Epithelial cell of proximal tubule (primary cell): ENCODE measurements around the gene BCL7C. TPM values are rescaled to one million over a fixed set of nuclear protein-coding genes. Genes with fewer than 3 reads are reported as not detected.

Experiments used
- DNase-seq: peaks from one replicate; pipeline ENCODE4 v3.0.0-alpha.2; 2011; ENCODE audit warnings: low read depth
- H3K4me3 ChIP-seq: 2 replicates; pipeline ENCODE4 v1.5.1; 2011; ENCODE audit warnings: low read depth, mild to moderate bottlenecking, low read length
- total RNA-seq: library from RNA; depleted of rRNA; stranded (reverse); fragments of >200 nt; gene quantifications from 2 replicates; pipeline ENCODE4 v1.2.3, GENCODE V29; 2015
- TF ChIP-seq, protein P1 (sequence below): conservative IDR thresholded peaks from 2 replicates; pipeline ENCODE4 v1.5.1; 2012; ENCODE audit warnings: low read depth, mild to moderate bottlenecking, low read length

The BCL7C gene
- total RNA-seq, 1 donor from 2014 or later, result 57.6 TPM

DNA sequence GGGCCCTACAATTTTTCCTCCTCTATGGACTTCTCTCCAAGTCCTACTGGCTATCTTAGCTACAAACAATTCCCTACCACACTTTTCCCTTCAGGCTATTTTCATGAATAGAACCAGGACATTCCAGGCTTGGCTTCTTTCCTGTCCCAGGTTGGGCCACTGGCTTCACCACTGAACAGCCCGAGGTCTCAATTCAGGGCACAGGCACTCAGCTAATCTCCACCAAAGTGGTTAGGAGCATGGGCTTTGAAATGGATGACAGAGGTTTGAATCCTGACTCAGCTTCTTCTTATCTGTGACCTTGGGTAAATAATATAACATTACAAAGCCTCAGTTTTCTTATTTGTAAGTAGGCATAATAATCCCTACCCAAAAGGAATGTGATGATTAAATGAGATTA is 56.0 kb downstream of the BCL7C start:
- DNase-seq, result no peak
- H3K4me3 ChIP-seq, result no peak overlapping the region
- TF ChIP-seq, protein P1, sequence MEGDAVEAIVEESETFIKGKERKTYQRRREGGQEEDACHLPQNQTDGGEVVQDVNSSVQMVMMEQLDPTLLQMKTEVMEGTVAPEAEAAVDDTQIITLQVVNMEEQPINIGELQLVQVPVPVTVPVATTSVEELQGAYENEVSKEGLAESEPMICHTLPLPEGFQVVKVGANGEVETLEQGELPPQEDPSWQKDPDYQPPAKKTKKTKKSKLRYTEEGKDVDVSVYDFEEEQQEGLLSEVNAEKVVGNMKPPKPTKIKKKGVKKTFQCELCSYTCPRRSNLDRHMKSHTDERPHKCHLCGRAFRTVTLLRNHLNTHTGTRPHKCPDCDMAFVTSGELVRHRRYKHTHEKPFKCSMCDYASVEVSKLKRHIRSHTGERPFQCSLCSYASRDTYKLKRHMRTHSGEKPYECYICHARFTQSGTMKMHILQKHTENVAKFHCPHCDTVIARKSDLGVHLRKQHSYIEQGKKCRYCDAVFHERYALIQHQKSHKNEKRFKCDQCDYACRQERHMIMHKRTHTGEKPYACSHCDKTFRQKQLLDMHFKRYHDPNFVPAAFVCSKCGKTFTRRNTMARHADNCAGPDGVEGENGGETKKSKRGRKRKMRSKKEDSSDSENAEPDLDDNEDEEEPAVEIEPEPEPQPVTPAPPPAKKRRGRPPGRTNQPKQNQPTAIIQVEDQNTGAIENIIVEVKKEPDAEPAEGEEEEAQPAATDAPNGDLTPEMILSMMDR, result no peak

Other genes starting within 250 kb of the BCL7C start
- 18.1 and 23.8 TPM in 2 replicates for gene PRR14, start 243.1 kb downstream of the BCL7C start, total RNA-seq
- 20.8 and 46.9 TPM in 2 replicates for gene FBRS, start 235.6 kb downstream of the BCL7C start, total RNA-seq
- gene SRCAP, start 194.9 kb downstream of the BCL7C start, total RNA-seq, result 10.8 and 11.8 TPM in 2 replicates
- 27.6 and 42.0 TPM in 2 replicates for gene PHKG2, start 145.7 kb downstream of the BCL7C start, total RNA-seq
- gene CFAP119, start 132.0 kb downstream of the BCL7C start, total RNA-seq, result 7.0 and 8.2 TPM in 2 replicates
- gene RNF40, start 131.8 kb downstream of the BCL7C start, total RNA-seq, result 47.2 and 73.8 TPM in 2 replicates
- gene ZNF629, start 106.9 kb downstream of the BCL7C start, total RNA-seq, result 11.4 and 14.0 TPM in 2 replicates
- gene CTF1, start 2.5 kb upstream of the BCL7C start, total RNA-seq, result 0.87 and 4.3 TPM in 2 replicates
- gene FBXL19, start 29.5 kb upstream of the BCL7C start, total RNA-seq, result 35.6 and 65.3 TPM in 2 replicates
- 10.4 and 37.6 TPM in 2 replicates for gene ORAI3, start 55.0 kb upstream of the BCL7C start, total RNA-seq
- gene SETD1A, start 63.7 kb upstream of the BCL7C start, total RNA-seq, result 4.7 and 5.5 TPM in 2 replicates
- gene HSD3B7, start 91.1 kb upstream of the BCL7C start, total RNA-seq, result 22.9 and 24.2 TPM in 2 replicates
- 0.40 and 0.58 TPM in 2 replicates for gene STX1B, start 116.6 kb upstream of the BCL7C start, total RNA-seq
- gene STX4, start 139.5 kb upstream of the BCL7C start, total RNA-seq, result 19.5 and 26.1 TPM in 2 replicates
- gene ZNF668, start 180.2 kb upstream of the BCL7C start, total RNA-seq, result 11.1 and 18.3 TPM in 2 replicates
- 12.7 and 13.5 TPM in 2 replicates for gene ZNF646, start 180.3 kb upstream of the BCL7C start, total RNA-seq
- 0.58 and 2.2 TPM in 2 replicates for gene PRSS53, start 194.9 kb upstream of the BCL7C start, total RNA-seq
- gene VKORC1, start 200.7 kb upstream of the BCL7C start, total RNA-seq, result 129 and 214 TPM in 2 replicates
- 78.2 and 80.3 TPM in 2 replicates for gene BCKDK, start 214.3 kb upstream of the BCL7C start, total RNA-seq
- gene KAT8, start 223.6 kb upstream of the BCL7C start, total RNA-seq, result 38.3 and 43.7 TPM in 2 replicates
- gene PRSS8, start 241.7 kb upstream of the BCL7C start, total RNA-seq, result 27.4 and 53.6 TPM in 2 replicates